ENCODE measurements around the gene ADCY5. TPM values are rescaled to one million over a fixed set of nuclear protein-coding genes. Genes with fewer than 3 reads are reported as not detected.
A peak's percentile ranks its signal among the peaks of the same experiment; 100 is the strongest.
"Not testable (repeated sequence)": the region's sequence is repeated elsewhere in the genome, so short reads cannot be mapped to it uniquely, and the experiment has no call there.

Gene ADCY5
- total RNA-seq, 1 experiment from 2014 or later, result 0.06 TPM

DNA sequence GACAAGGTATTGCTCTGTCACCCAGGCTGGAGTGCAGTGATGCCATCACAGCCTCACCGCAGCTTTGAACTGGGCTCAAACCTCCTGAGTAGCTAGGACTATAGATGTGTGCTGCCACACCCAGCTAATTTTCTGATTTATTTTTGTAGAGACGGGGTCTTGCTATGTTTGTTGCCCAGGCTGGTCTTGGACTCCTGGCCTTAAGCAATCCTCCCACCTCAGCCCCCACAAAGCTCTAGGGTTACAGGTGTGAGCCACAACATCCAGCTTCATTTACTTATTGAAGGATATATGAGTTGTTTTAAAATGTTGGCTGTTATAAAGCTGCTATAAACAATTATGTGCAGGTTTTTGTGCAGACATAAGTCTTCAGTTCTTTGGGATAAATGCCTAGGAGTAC is 184.9 kb downstream of the ADCY5 start:
- no peak for DNase-seq (ENCODE audit: low read depth)

GRCh38 chr3:123262868-123263267 is 186.0 kb downstream of the ADCY5 start:
- DNase-seq (ENCODE audit: low read depth), result no peak

GRCh38 chr3:123262226-123262625 is 186.7 kb downstream of the ADCY5 start:
- no peak for DNase-seq (ENCODE audit: low read depth)

DNA sequence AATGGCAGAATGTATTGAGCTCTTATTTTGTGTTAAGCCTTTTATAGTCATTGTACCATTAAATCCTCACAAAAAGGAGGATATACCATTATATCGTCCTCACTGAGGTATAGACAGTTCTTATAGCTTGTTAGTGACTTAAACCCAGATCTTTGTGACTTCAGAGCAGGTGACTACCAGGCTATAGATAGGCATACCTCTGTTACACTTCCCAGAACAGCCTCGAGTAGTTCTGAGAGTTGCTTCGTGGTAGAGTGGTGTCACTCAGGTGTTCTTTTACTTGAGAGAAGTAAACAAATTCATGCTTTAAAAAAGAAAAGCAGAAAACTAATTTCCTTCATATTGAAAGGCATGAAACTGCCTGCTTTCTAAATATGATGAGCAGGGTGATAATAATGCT is 187.2 kb downstream of the ADCY5 start:
- no peak for DNase-seq (ENCODE audit: low read depth)

- peak; percentile 67 for DNase-seq (ENCODE audit: low read depth)
Measured at GRCh38 chr3:123258811-123259420, 190.0 kb downstream of the ADCY5 start.

GRCh38 chr3:123258359-123258758 is 190.5 kb downstream of the ADCY5 start:
- no peak for DNase-seq (ENCODE audit: low read depth)

GRCh38 chr3:123256256-123256655 is 192.6 kb downstream of the ADCY5 start:
- no peak for DNase-seq (ENCODE audit: low read depth)

DNA sequence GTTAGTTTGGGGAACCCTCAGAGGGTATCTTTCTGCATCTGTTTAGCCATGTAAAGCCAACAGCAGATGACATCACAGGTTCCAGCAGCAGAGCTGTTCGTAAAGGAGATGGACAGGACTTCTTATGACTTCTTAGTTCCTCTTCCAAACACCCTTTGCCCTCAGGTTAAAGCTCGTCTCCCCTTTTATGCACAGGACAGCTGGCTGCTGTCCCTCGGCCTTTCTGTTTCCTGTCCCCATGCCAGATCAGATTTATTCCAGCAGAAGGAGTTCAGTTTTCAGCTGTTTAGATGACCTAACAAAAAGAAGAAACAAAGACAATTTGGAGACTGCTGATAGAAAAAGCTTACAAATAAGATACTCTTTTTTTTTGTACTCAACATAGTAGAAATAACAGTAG is 202.0 kb downstream of the ADCY5 start:
- no peak for DNase-seq (ENCODE audit: low read depth)

DNA sequence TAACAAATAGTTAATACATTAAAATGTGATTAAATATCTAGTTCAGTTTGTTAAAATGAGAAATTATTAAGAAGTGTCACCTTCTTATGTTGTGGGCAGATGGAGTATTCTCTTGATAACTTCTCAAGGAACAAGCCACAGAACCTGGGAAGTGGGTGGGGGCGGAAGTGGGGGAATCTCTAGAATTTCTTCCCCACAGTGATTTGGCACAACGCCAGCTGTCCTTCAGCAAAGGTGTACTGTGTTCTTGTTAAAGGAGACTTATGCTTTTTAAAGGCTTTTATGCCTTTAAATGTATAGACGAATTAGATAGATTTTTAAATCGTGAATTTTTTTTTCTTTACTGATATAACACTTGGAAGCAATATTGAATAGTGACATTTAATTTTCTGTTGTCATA is 204.8 kb downstream of the ADCY5 start:
- no peak for DNase-seq (ENCODE audit: low read depth)

DNA sequence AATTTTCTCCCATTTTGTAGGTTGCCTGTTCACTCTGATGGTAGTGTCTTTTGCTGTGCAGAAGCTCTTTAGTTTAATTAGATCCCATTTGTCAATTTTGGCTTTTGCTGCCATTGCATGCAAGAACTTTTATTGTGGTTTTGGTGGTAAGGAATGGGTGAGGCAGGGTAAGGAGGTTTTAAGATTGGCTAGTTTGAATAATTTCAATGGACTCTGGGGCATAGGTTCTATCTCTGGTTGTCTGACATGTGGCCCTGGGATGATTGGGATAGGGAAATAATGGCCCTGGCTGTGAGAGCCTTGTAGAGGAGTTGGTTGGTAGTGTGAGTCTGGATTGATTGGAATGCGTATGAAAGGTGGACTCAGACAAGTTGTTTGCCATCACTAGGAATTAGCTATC is 209.1 kb downstream of the ADCY5 start:
- no peak for DNase-seq (ENCODE audit: low read depth)

DNA sequence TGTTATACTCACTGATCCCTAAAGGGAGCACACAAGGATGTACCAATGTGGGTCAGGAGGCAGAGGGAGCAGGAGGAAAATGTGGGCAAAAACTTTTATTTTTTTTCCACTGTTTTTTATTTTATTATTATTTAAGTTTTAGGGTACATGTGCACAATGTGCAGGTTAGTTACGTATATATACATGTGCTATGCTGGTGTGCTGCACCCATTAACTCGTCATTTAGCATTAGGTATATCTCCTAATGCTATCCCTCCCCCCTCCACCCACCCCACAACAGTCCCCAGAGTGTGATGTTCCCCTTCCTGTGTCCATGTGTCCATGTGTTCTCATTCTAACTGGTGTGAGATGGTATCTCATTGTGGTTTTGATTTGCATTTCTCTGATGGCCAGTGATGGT is 209.7 kb downstream of the ADCY5 start:
- not testable (repeated sequence) for DNase-seq (ENCODE audit: low read depth)

GRCh38 chr3:123236902-123237301 is 212.0 kb downstream of the ADCY5 start:
- DNase-seq (ENCODE audit: low read depth), result no peak

Other genes with a start within 250 kb of the ADCY5 start
- 42.8 and 43.2 TPM in 2 replicates for gene SEC22A, start 247.1 kb downstream of the ADCY5 start, total RNA-seq (2014; rRNA removed)
- 20.5 and 23.7 TPM in 2 replicates for gene HACD2, start 136.0 kb upstream of the ADCY5 start, total RNA-seq (2014; rRNA removed)

Measured in LHCN-M2 (cell line).